GM06990 (cell line): Measurements from ENCODE around the gene DOCK1.
"Not testable (repeated sequence)": the region's sequence is repeated elsewhere in the genome, so short reads cannot be mapped to it uniquely, and the experiment has no call there.

Experiments
- DNase-seq: peaks from one replicate; pipeline ENCODE4 v3.0.0-alpha.2; 2011; ENCODE audit not compliant: insufficient read length; ENCODE audit errors: extremely low read depth
- H3K27me3 ChIP-seq: replicated peaks from 2 replicates; pipeline ENCODE4 v1.6.0; 2011; ENCODE audit warnings: low read length; ENCODE audit not compliant: control insufficient read depth, insufficient read depth
- H3K36me3 ChIP-seq: 2 replicates; pipeline ENCODE4 v1.5.1; 2011; ENCODE audit warnings: low read length; ENCODE audit not compliant: control insufficient read depth, insufficient read depth
- H3K4me3 ChIP-seq: replicated peaks from 2 replicates; pipeline ENCODE4 v1.5.1; 2011; ENCODE audit warnings: low read depth, mild to moderate bottlenecking, control low read depth, low read length
- TF ChIP-seq, protein P1 (sequence below): IDR thresholded peaks from 2 replicates; pipeline ENCODE4 v1.5.1; 2011; ENCODE audit warnings: low read length, control low read depth, mild to moderate bottlenecking, inconsistent platforms; ENCODE audit not compliant: insufficient read depth, poor library complexity, severe bottlenecking

DOCK1 gene

DNA sequence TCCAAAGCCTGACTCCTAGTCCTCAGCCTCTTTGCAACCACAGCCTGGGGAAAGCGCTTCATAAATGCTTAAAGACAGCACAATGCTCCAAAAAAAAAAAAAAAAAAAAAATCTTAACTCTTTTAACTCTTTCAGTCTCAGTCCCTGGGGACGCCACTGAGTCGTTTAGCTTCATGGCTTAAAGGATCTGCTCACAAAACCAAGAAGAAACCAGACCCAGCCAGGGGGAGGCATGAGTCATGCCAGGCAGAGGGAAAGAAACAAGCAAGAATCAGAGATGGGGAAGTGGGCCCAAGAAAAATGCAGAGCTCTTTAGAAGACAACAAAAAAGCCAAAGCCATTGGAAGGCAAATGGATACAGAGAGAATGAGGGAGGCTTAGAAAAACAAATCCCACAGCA, 32.5 kb upstream of the DOCK1 start:
- TF ChIP-seq, protein P1, sequence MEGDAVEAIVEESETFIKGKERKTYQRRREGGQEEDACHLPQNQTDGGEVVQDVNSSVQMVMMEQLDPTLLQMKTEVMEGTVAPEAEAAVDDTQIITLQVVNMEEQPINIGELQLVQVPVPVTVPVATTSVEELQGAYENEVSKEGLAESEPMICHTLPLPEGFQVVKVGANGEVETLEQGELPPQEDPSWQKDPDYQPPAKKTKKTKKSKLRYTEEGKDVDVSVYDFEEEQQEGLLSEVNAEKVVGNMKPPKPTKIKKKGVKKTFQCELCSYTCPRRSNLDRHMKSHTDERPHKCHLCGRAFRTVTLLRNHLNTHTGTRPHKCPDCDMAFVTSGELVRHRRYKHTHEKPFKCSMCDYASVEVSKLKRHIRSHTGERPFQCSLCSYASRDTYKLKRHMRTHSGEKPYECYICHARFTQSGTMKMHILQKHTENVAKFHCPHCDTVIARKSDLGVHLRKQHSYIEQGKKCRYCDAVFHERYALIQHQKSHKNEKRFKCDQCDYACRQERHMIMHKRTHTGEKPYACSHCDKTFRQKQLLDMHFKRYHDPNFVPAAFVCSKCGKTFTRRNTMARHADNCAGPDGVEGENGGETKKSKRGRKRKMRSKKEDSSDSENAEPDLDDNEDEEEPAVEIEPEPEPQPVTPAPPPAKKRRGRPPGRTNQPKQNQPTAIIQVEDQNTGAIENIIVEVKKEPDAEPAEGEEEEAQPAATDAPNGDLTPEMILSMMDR: no peak
- Histone ChIP-seq H3K27me3 (no peaks in the 10 kb centered on the region), H3K36me3 (no peaks in the 10 kb centered on the region), H3K4me3 (no peak overlapping the region)
- DNase-seq: no peak

DNA sequence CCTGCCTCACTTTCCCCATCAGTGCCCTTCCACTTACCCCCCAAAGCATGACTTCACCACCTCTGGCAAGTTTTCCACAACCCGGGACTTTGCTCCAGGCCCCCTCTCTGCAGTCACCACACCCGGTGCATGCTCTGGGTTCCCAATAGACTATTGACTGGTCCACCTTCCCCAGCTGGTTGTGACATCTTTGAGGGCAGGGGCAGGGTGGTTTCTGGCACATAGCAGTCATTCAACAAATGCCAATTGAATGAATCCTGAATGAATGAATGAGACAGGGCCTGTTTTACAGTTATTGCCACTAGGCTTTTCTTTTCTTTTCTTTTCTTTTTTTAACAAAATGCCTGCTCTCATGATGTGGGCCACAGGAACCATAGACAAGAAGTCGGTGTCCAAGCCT, 28.8 kb upstream of the DOCK1 start:
- Histone ChIP-seq H3K36me3 (no peaks in the 10 kb centered on the region), H3K4me3 (no peak overlapping the region), H3K27me3 (no peaks in the 10 kb centered on the region)
- TF ChIP-seq, protein P1: no peak
- no peak for DNase-seq

DNA sequence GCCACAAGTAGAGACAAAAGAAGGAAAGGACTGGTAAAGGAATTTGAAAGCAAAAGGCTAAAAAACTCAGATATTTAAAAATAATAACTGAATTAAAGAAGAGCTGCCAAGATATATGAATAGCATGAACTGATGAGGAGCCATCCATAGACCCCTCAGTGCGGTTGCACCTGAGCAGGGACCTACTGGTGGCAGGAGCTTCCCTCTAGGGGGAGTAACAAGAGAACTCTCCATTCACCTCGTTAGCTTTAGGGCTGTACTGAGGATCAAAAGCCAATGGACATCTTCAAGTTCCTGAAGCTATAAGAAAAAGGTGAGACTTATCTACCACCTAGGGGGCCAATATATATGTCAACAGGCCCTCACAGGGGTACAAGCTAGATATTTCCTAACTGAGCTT, 27.8 kb upstream of the DOCK1 start:
- DNase-seq: no peak
- Histone ChIP-seq H3K4me3 (no peak overlapping the region), H3K36me3 (no peaks in the 10 kb centered on the region), H3K27me3 (no peaks in the 10 kb centered on the region)
- TF ChIP-seq, protein P1: no peak

DNA sequence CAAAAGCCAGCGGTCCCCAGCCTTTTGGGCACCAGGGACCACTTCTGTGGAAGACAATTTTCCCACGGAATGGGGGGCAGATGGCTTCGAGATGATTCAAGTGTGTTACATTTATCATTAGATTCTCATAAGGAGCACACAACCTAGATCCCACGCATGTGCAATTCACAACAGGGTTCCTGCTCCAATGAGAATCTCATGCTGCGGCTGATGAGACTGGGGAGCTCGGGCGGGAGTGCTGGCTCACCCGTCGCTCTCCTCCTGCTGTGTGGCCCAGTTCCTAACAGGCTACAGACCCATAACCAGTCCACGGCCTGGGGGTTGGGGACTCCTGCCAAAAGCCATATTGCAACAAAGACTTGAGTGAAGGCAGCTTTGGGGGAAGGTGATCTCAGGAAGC, 26.6 kb upstream of the DOCK1 start:
- no peak for DNase-seq
- Histone ChIP-seq H3K27me3 (no peaks in the 10 kb centered on the region), H3K4me3 (no peak overlapping the region), H3K36me3 (no peaks in the 10 kb centered on the region)
- TF ChIP-seq, protein P1: no peak

DNA sequence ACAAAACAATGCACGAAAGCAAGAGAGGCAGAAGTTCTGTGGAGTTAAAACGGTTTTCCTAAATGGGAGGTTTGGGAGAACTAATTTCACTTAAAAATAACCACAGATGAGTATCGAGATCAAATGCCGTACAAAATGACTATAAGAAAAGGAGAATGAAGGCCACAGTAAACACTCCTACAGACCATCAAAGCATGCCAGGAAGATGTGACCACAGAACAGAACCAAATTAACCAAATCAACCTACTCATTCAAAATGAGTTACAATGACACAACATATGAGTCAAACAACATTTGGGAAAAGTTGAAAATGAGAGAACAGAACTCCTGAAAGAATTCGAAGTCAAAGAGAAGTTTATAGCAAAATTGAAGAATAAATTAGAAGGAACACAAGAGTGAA, 24.3 kb upstream of the DOCK1 start:
- Histone ChIP-seq H3K4me3 (no peak overlapping the region), H3K27me3 (no peaks in the 10 kb centered on the region), H3K36me3 (no peaks in the 10 kb centered on the region)
- TF ChIP-seq, protein P1: no peak
- no peak for DNase-seq

DNA sequence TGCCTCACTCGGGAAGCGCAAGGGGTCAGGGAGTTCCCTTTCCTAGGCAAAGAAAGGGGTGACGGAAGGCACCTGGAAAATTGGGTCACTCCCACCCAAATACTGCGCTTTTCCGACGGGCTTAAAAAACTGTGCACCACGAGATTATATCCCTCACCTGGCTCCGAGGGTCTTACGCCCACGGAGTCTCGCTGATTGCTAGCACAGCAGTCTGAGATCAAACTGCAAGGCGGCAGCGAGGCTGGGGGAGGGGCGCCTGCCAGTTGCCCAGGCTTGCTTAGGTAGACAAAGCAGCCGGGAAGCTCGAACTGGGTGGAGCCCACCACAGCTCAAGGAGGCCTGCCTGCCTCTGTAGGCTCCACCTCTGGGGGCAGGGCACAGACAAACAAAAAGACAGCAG, 23.2 kb upstream of the DOCK1 start:
- DNase-seq, H3K4me3 ChIP-seq, H3K36me3 ChIP-seq, H3K27me3 ChIP-seq: not testable (repeated sequence)

DNA sequence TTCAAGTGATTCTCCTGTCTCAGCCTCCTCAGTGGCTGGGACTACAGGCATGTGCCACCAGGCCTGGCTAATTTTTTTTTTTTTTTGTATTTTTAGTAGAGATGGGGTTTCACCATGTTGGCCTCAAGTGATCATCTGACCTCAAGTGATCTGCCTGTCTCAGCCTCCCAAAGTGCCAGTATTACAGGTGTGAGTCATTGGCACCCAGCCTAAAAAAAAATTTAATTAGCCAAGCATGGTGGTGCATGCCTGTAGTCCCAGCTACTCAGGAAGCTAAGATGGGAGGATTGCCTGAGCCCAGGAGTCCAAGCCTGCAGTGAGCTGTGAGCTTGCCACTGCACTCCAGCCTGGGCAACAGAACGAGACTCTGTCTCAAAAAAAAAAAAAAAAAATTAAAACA, 16.8 kb upstream of the DOCK1 start:
- H3K36me3 ChIP-seq, H3K27me3 ChIP-seq, DNase-seq, H3K4me3 ChIP-seq: not testable (repeated sequence)
